ENCODE results near the gene OGDH.

The OGDH gene

DNA sequence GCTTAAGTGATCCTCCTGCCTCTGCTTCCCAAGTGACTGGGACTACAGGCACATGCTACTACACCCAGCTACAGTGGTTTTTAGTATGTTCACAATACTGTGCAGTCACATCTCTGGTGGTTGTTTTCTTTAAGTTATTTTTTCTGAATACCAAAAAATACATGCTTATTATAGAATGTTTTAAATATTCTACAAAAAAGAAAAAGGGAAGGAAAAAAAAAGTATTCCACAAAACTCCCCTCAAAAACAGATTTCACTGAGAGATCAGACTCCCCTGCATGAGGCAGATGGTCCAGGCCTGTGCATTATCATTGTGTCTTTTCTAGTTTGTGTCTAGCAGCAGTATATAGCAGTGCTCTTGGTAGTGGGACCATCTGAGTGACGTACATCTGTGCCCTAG is 36.8 kb downstream of the OGDH start:
- Histone ChIP-seq H4K91ac (ENCODE audit: low read depth, low read length, poor library complexity) (no peak overlapping the region), H2AFZ (ENCODE audit: low read length) (no peak overlapping the region), H2BK15ac (ENCODE audit: low read length) (no peak overlapping the region), H3K23ac (ENCODE audit: low read depth, low read length, poor library complexity) (no peak overlapping the region), H2BK12ac (ENCODE audit: low read length) (no peak overlapping the region), H3K18ac (ENCODE audit: low read length) (no peak overlapping the region), H3K4me1 (ENCODE audit: control insufficient read depth in 2 of 2, insufficient read depth in 1 of 2, low read depth in 1 of 2, low read length in 2 of 2) (peaks cover 6 to 19% of the 10 kb centered on the region in 2 donors), H3K79me1 (ENCODE audit: low read depth, low read length) (no peaks in the 10 kb centered on the region), H3K27ac (replicated peaks; ENCODE audit: low read length) (no peak overlapping the region), H3K36me3 (replicated peaks in 1 of 2; ENCODE audit: control insufficient read depth in 2 of 2, insufficient read depth in 2 of 2, low read length in 2 of 2) (peaks cover 12 to 31% of the 10 kb centered on the region in 2 donors), H3K14ac (ENCODE audit: low read length) (no peak overlapping the region), H3K9me3 (replicated peaks in 1 of 2; ENCODE audit: control insufficient read depth in 2 of 2, insufficient read depth in 1 of 2, low read depth in 1 of 2, low read length in 2 of 2) (no peaks in the 10 kb centered on the region), H2BK120ac (ENCODE audit: low read depth, low read length) (no peak overlapping the region), H3K4ac (ENCODE audit: low read length) (no peak overlapping the region), H3K27me3 (ENCODE audit: control insufficient read depth in 3 of 3, insufficient read depth in 3 of 3, low read depth in 1 of 3, low read length in 3 of 3) (no peaks in the 10 kb centered on the region), H2BK5ac (ENCODE audit: low read length) (no peak overlapping the region), H3K4me3 (ENCODE audit: low read length in 2 of 2) (no peak overlapping the region), H3K4me2 (ENCODE audit: insufficient read depth, low read length, poor library complexity, severe bottlenecking) (no peak overlapping the region), H3K9ac (ENCODE audit: low read depth, low read length, poor library complexity) (no peak overlapping the region), H2AK5ac (ENCODE audit: low read depth, low read length) (no peak overlapping the region), H4K8ac (ENCODE audit: low read depth, low read length) (no peak overlapping the region)
- no CpG with 5 or more reads among the region's 1 CpG for WGBS, 2 donors (ENCODE audit: extremely low coverage in 2 of 2, insufficient read length in 2 of 2, insufficient replicate concordance in 1 of 2)
- no peak for DNase-seq (ENCODE audit: low spot score)

DNA sequence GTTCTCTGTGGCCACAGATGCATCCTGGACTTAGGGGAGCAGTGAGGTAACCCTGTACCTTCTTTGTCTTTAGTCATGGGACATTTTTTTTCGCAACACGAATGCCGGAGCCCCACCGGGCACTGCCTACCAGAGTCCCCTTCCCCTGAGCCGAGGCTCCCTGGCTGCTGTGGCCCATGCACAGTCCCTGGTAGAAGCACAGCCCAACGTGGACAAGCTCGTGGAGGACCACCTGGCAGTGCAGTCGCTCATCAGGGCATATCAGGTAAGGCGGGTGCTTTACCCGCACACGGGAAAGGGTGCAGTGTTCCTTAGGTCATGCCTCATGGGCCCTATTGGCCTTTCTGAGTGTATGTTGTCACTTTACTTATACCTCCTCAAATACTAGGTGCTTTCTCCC is 38.8 kb downstream of the OGDH start:
- Histone ChIP-seq H2BK12ac (ENCODE audit: low read length) (no peak overlapping the region), H2AK5ac (ENCODE audit: low read depth, low read length) (no peak overlapping the region), H2AFZ (ENCODE audit: low read length) (no peak overlapping the region), H3K9me3 (replicated peaks in 1 of 2; ENCODE audit: control insufficient read depth in 2 of 2, insufficient read depth in 1 of 2, low read depth in 1 of 2, low read length in 2 of 2) (no peaks in the 10 kb centered on the region), H3K4me2 (ENCODE audit: insufficient read depth, low read length, poor library complexity, severe bottlenecking) (no peak overlapping the region), H4K8ac (ENCODE audit: low read depth, low read length) (no peak overlapping the region), H3K18ac (ENCODE audit: low read length) (no peak overlapping the region), H3K4me3 (ENCODE audit: low read length in 2 of 2) (no peak overlapping the region), H3K27ac (replicated peaks; ENCODE audit: low read length) (no peak overlapping the region), H3K14ac (ENCODE audit: low read length) (no peak overlapping the region), H3K4ac (ENCODE audit: low read length) (no peak overlapping the region), H3K79me1 (ENCODE audit: low read depth, low read length) (no peaks in the 10 kb centered on the region), H2BK5ac (ENCODE audit: low read length) (no peak overlapping the region), H3K4me1 (ENCODE audit: control insufficient read depth in 2 of 2, insufficient read depth in 1 of 2, low read depth in 1 of 2, low read length in 2 of 2) (peaks cover 0 to under 1% of the 10 kb centered on the region in 2 donors), H2BK120ac (ENCODE audit: low read depth, low read length) (no peak overlapping the region), H3K23ac (ENCODE audit: low read depth, low read length, poor library complexity) (no peak overlapping the region), H3K9ac (ENCODE audit: low read depth, low read length, poor library complexity) (no peak overlapping the region), H3K36me3 (replicated peaks in 1 of 2; ENCODE audit: control insufficient read depth in 2 of 2, insufficient read depth in 2 of 2, low read length in 2 of 2) (peaks cover 17 to 50% of the 10 kb centered on the region in 2 donors), H4K91ac (ENCODE audit: low read depth, low read length, poor library complexity) (no peak overlapping the region), H3K27me3 (ENCODE audit: control insufficient read depth in 3 of 3, insufficient read depth in 3 of 3, low read depth in 1 of 3, low read length in 3 of 3) (no peaks in the 10 kb centered on the region), H2BK15ac (ENCODE audit: low read length) (no peak overlapping the region)
- WGBS, 2 donors (ENCODE audit: extremely low coverage in 2 of 2, insufficient read length in 2 of 2, insufficient replicate concordance in 1 of 2) = no CpG with 5 or more reads among the region's 11 CpGs
- no peak for DNase-seq (ENCODE audit: low spot score)

DNA sequence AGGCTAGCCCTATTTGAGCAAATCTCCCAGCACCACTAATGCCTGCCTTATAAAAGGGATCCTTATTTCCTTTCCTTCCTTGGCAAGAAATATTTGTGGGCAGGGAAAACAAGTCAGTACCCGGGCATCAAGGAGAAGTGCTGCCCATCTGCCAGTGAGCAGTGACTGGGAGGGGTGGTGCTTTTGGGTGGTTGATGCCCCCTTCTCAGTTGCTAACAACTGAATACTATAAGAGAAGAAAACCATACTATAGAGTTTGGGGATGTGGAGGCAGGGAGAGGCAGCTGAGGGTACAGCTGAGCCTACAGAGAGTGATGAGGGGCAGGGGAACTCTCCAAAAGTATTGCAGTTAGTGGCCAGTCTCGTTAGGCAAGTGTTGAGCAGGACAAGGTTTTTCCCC is 39.3 kb downstream of the OGDH start:
- no peak overlapping the region for H2BK15ac ChIP-seq (ENCODE audit: low read length)
- H3K4me3 ChIP-seq (ENCODE audit: low read length in 2 of 2) = no peak overlapping the region
- no peak overlapping the region for H3K14ac ChIP-seq (ENCODE audit: low read length)
- H3K4ac ChIP-seq (ENCODE audit: low read length) = no peak overlapping the region
- H3K27me3 ChIP-seq (ENCODE audit: control insufficient read depth in 3 of 3, insufficient read depth in 3 of 3, low read depth in 1 of 3, low read length in 3 of 3) = no peaks in the 10 kb centered on the region
- H3K36me3 ChIP-seq (replicated peaks in 1 of 2; ENCODE audit: control insufficient read depth in 2 of 2, insufficient read depth in 2 of 2, low read length in 2 of 2) = peaks cover 21 to 53% of the 10 kb centered on the region in 2 donors
- no peak overlapping the region for H2AFZ ChIP-seq (ENCODE audit: low read length)
- H2BK120ac ChIP-seq (ENCODE audit: low read depth, low read length) = no peak overlapping the region
- no peak overlapping the region for H2AK5ac ChIP-seq (ENCODE audit: low read depth, low read length)
- no peak overlapping the region for H3K18ac ChIP-seq (ENCODE audit: low read length)
- no peak overlapping the region for H4K8ac ChIP-seq (ENCODE audit: low read depth, low read length)
- H4K91ac ChIP-seq (ENCODE audit: low read depth, low read length, poor library complexity) = no peak overlapping the region
- no CpG with 5 or more reads among the region's 2 CpGs for WGBS, 2 donors (ENCODE audit: extremely low coverage in 2 of 2, insufficient read length in 2 of 2, insufficient replicate concordance in 1 of 2)
- H3K27ac ChIP-seq (replicated peaks; ENCODE audit: low read length) = no peak overlapping the region
- no peak overlapping the region for H2BK12ac ChIP-seq (ENCODE audit: low read length)
- H3K79me1 ChIP-seq (ENCODE audit: low read depth, low read length) = no peaks in the 10 kb centered on the region
- no peak overlapping the region for H2BK5ac ChIP-seq (ENCODE audit: low read length)
- no peaks in the 10 kb centered on the region for H3K4me1 ChIP-seq (ENCODE audit: control insufficient read depth in 2 of 2, insufficient read depth in 1 of 2, low read depth in 1 of 2, low read length in 2 of 2)
- no peak overlapping the region for H3K23ac ChIP-seq (ENCODE audit: low read depth, low read length, poor library complexity)
- H3K9me3 ChIP-seq (replicated peaks in 1 of 2; ENCODE audit: control insufficient read depth in 2 of 2, insufficient read depth in 1 of 2, low read depth in 1 of 2, low read length in 2 of 2) = no peaks in the 10 kb centered on the region
- DNase-seq (ENCODE audit: low spot score) = no peak
- no peak overlapping the region for H3K9ac ChIP-seq (ENCODE audit: low read depth, low read length, poor library complexity)
- H3K4me2 ChIP-seq (ENCODE audit: insufficient read depth, low read length, poor library complexity, severe bottlenecking) = no peak overlapping the region

DNA sequence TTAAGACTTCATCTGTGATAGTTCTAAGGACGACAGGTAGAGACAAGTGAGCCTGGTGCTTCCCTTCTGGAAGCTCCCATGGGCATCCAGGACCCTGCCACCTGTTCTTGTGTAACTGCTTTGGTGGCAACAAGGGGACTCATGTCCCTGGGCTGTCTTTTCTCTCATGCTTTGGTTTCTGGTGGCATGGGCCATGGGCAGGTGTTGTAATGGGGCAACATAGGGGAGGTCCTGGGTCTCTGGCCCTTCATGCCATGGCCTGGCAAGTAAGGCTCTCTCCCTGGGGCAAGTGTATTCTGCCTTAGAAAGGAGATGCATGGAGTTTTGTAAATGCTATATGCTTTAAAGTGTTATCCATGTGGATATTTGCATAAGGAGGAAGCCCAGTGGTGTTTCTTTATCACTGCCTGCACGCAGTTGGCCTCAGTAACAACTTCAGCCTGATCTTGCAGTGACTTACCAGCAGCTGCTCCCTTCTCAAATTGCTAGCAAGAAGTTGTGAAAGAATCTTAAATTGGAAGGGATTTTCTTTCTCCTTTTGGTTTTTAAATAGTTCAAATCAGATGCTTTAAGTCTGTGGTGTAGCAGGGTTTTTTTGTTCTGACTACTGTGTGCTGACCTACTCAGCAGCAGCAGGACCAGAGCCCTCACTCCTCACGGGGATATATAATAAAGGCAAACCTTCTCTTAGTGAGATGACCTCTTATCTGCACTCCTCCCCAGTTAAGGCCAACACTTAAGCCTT is 39.9 kb downstream of the OGDH start:
- H3K27me3 ChIP-seq (ENCODE audit: control insufficient read depth in 3 of 3, insufficient read depth in 3 of 3, low read depth in 1 of 3, low read length in 3 of 3) = no peaks in the 10 kb centered on the region
- H4K91ac ChIP-seq (ENCODE audit: low read depth, low read length, poor library complexity) = no peak overlapping the region
- H3K4me1 ChIP-seq (ENCODE audit: control insufficient read depth in 2 of 2, insufficient read depth in 1 of 2, low read depth in 1 of 2, low read length in 2 of 2) = no peaks in the 10 kb centered on the region
- H2BK15ac ChIP-seq (ENCODE audit: low read length) = no peak overlapping the region
- no peaks in the 10 kb centered on the region for H3K79me1 ChIP-seq (ENCODE audit: low read depth, low read length)
- H2BK12ac ChIP-seq (ENCODE audit: low read length) = no peak overlapping the region
- H4K8ac ChIP-seq (ENCODE audit: low read depth, low read length) = no peak overlapping the region
- no peak overlapping the region for H3K4ac ChIP-seq (ENCODE audit: low read length)
- no CpG with 5 or more reads among the region's 3 CpGs for WGBS, 2 donors (ENCODE audit: extremely low coverage in 2 of 2, insufficient read length in 2 of 2, insufficient replicate concordance in 1 of 2)
- no peak overlapping the region for H2AFZ ChIP-seq (ENCODE audit: low read length)
- H3K23ac ChIP-seq (ENCODE audit: low read depth, low read length, poor library complexity) = no peak overlapping the region
- no peak overlapping the region for H3K14ac ChIP-seq (ENCODE audit: low read length)
- peaks cover 23 to 60% of the 10 kb centered on the region in 2 donors for H3K36me3 ChIP-seq (replicated peaks in 1 of 2; ENCODE audit: control insufficient read depth in 2 of 2, insufficient read depth in 2 of 2, low read length in 2 of 2)
- no peak overlapping the region for H2AK5ac ChIP-seq (ENCODE audit: low read depth, low read length)
- no peak overlapping the region for H3K27ac ChIP-seq (replicated peaks; ENCODE audit: low read length)
- H3K9ac ChIP-seq (ENCODE audit: low read depth, low read length, poor library complexity) = no peak overlapping the region
- peak overlapping the region in 1 of 2 donors; percentile 27 for H3K4me3 ChIP-seq (ENCODE audit: low read length in 2 of 2)
- DNase-seq (ENCODE audit: low spot score) = no peak
- no peak overlapping the region for H3K4me2 ChIP-seq (ENCODE audit: insufficient read depth, low read length, poor library complexity, severe bottlenecking)
- H3K9me3 ChIP-seq (replicated peaks in 1 of 2; ENCODE audit: control insufficient read depth in 2 of 2, insufficient read depth in 1 of 2, low read depth in 1 of 2, low read length in 2 of 2) = no peaks in the 10 kb centered on the region
- no peak overlapping the region for H2BK120ac ChIP-seq (ENCODE audit: low read depth, low read length)
- H3K18ac ChIP-seq (ENCODE audit: low read length) = no peak overlapping the region
- no peak overlapping the region for H2BK5ac ChIP-seq (ENCODE audit: low read length)
